LNCAP (cell line): ENCODE data around the gene PICALM.

ENCODE experiments used
- TF ChIP-seq, protein P1 (sequence below): fragments of 450-650 bp; IDR thresholded peaks from 2 replicates; pipeline ENCODE4 v1.5.1; 2017; ENCODE audit warnings: mild to moderate bottlenecking

PICALM gene

DNA sequence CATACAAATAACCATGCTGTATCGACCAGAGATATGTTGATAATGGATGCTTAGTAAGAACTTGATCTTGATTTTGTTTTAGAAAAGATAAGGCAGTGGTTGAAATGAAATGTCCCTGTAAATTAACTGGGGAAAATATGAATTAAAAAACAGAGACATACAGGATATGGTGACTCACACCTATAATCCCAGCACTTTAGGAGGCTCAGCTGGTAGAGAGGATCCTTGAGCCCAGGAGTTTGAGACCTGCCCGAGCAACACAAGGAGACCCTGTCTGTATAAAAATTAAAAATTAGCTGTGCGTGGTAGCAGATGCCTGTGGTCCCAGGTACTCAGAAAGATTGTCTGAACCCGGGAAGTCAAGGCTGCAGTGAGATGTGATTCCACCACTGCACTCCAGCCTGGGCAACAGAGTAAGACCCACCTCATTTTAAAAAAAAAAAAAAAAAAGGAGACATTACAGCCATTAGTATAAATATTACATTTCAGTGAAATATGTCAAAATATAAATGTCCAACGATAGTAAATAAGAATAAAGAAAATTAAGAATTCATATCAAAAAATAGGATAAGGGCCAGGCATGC, 4.6 kb downstream of the PICALM start:
- TF ChIP-seq, protein P1, sequence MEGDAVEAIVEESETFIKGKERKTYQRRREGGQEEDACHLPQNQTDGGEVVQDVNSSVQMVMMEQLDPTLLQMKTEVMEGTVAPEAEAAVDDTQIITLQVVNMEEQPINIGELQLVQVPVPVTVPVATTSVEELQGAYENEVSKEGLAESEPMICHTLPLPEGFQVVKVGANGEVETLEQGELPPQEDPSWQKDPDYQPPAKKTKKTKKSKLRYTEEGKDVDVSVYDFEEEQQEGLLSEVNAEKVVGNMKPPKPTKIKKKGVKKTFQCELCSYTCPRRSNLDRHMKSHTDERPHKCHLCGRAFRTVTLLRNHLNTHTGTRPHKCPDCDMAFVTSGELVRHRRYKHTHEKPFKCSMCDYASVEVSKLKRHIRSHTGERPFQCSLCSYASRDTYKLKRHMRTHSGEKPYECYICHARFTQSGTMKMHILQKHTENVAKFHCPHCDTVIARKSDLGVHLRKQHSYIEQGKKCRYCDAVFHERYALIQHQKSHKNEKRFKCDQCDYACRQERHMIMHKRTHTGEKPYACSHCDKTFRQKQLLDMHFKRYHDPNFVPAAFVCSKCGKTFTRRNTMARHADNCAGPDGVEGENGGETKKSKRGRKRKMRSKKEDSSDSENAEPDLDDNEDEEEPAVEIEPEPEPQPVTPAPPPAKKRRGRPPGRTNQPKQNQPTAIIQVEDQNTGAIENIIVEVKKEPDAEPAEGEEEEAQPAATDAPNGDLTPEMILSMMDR, result no peak

DNA sequence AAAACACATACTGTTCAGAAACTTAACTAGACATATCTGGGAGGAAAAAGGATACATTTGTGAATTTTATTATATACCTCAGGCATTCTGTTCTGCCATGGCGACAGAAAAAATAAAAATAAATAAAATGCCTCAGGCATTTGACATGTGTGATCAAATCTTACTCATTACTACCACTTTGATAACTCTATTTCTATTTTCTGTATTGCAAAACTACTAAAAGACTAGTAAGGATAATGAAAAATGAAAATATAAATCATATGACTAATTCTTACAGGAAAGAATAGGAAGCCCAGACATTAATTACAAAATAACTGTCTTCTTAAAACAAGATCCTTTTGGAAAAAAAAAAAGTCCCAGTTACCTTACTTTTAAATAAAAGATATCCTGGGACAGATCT, 5.3 kb downstream of the PICALM start:
- TF ChIP-seq, protein P1, result no peak

DNA sequence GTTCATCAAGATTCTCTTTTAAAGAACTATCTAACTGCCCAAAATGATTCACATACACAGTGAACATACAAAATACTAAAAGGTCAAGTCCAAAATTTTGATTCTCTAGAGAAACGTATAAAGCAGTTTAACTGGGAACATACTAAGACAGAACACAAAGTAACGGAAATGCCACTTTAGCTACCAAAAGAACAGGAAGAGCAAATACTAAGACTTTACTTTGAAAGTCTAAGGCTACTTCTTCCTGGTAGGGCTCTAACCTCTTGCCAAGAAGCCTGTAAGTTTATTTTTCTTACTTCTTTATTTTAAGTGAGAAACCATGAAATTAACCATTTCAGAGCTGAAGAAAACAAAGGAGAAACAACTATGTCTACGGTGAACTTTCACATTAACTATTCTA, 6.2 kb downstream of the PICALM start:
- TF ChIP-seq, protein P1, result no peak

GRCh38 chr11:86061483-86062205, 7.2 kb downstream of the PICALM start:
- TF ChIP-seq, protein P1, result no peak

DNA sequence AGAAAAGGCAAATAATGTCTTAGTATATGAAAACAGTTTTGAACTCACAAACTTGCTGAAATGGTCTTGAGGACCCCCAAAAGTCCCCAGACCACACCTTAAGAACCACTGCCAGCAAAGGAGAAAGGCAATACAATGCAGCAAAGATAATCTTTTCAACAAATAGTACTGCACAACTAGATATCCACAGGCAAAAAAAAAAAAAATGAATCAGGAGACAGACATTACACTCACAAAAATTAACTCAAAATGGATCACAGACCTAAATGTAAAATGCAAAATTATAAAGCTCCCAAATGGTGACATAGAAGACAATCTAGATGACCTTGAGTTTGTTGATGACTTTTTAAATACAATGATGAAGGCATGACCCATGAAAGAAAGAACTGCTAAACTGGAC, 8.3 kb downstream of the PICALM start:
- TF ChIP-seq, protein P1, result no peak

- TF ChIP-seq, protein P1, result no peak
These were observed 10.5 kb downstream of the PICALM start for GRCh38 chr11:86058360-86058759.

GRCh38 chr11:86056351-86056854, 12.5 kb downstream of the PICALM start:
- TF ChIP-seq, protein P1, result no peak
